ENCODE results near the gene FBXO15.

FBXO15 gene

GRCh38 chr18:74126684-74127655 lies 20.7 kb downstream of the FBXO15 start:
- no peak for TF ChIP-seq CTCF (IDR thresholded peaks at IDR 0.05)

GRCh38 chr18:74124642-74125041 lies 23.0 kb downstream of the FBXO15 start:
- TF ChIP-seq CTCF (IDR thresholded peaks at IDR 0.05) = no peak

- no peak for TF ChIP-seq CTCF (IDR thresholded peaks at IDR 0.05)
Observed at GRCh38 chr18:74123200-74123599, 24.4 kb downstream of the FBXO15 start.

- peak; percentile 86 for TF ChIP-seq CTCF (IDR thresholded peaks at IDR 0.05)
Observed at GRCh38 chr18:74116633-74117554, 30.7 kb downstream of the FBXO15 start.

GRCh38 chr18:74115046-74115445 lies 32.6 kb downstream of the FBXO15 start:
- no peak for TF ChIP-seq CTCF (IDR thresholded peaks at IDR 0.05)

- TF ChIP-seq CTCF (IDR thresholded peaks at IDR 0.05) = no peak
Observed at GRCh38 chr18:74114116-74114515, 33.5 kb downstream of the FBXO15 start.

- TF ChIP-seq CTCF (IDR thresholded peaks at IDR 0.05) = no peak
Observed at GRCh38 chr18:74113711-74114110, 33.9 kb downstream of the FBXO15 start.
